Lower leg skin (tissue), 3 donors: ENCODE measurements around the gene GGT6.

Source experiments
- CTCF ChIP-seq, 3 donors: fragments of 450-650 bp; IDR thresholded peaks; one replicate each; pipeline ENCODE4 v1.5.1; 2016; ENCODE audit warnings: antibody characterized with exemption in 3 of 3, mild to moderate bottlenecking in 3 of 3, moderate library complexity in 2 of 3
- POLR2A ChIP-seq, 2 donors: fragments of 450-650 bp; IDR thresholded peaks; one replicate each; pipeline ENCODE4 v1.6.1; 2016 to 2017; ENCODE audit warnings: antibody characterized with exemption in 2 of 2, mild to moderate bottlenecking in 1 of 2, moderate library complexity in 1 of 2

GRCh38 chr17:4601326-4601725 is 40.9 kb upstream of the GGT6 start:
- TF ChIP-seq CTCF (IDR thresholded peaks at IDR 0.05) (no peak), POLR2A (IDR thresholded peaks at IDR 0.05) (no peak)
